Measurements from ENCODE around the gene NOM1. TPM values are rescaled to one million over a fixed set of nuclear protein-coding genes. Genes with fewer than 3 reads are reported as not detected.

NOM1 gene
- total and polyA plus RNA-seq, 9 donors, result 9.4 to 20.1 (median 13.6) TPM

DNA sequence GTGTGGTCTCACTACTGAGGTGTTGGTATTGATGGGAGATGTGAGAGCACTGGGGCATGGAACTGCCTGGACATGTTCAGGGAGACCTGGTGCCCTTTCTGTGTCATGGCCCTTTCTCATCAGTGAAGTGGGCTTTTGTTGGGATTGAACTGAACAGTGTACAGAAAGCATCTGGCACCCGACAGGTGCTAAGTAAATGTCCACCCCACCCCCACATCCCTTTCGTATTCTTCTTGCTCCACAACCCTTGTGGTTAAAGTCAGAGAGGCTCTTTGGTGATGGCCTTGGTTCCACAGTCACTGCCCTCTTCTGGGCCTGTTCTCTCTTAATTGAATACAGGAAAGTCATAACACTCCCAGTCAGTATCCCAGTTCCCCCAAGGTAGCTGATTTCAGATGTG lies 5.4 kb downstream of the NOM1 start:
- H3K4me3 ChIP-seq (ENCODE audit: low read length), result no peak overlapping the region
- WGBS (ENCODE audit: insufficient coverage), result no CpG with 5 or more reads among the region's 2 CpGs
- peaks cover 63% of the 10 kb centered on the region for H3K36me3 ChIP-seq (ENCODE audit: control insufficient read depth, insufficient read depth, low read length)
- H3K4me1 ChIP-seq (ENCODE audit: control insufficient read depth, insufficient read depth, low read length), result peaks cover 14% of the 10 kb centered on the region
- H3K27ac ChIP-seq (ENCODE audit: low read length), result no peak overlapping the region
- H3K9me3 ChIP-seq (replicated peaks; ENCODE audit: control insufficient read depth, low read depth, low read length), result no peaks in the 10 kb centered on the region
- no peaks in the 10 kb centered on the region for H3K27me3 ChIP-seq (ENCODE audit: control insufficient read depth, insufficient read depth, low read length)
- no peak for DNase-seq

DNA sequence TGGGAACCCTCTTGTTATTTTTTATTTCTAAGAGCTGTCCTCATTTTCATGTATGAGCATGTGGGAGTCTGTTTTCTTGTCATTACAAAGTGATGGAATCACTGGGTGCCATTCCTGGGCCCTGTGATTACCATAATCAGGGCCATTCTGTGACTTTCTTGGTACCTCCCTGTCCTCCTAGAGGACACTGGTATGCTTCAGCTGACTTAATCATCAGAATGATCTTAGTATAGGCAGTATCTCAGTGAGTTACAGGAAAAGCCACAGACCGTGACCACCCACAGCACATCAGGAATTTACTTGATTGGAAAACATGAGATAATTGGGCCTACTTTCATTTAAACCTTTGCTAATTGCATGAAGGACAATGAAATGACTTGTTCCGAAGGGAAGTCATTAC lies 7.2 kb downstream of the NOM1 start:
- peaks cover 4% of the 10 kb centered on the region for H3K4me1 ChIP-seq (ENCODE audit: control insufficient read depth, insufficient read depth, low read length)
- WGBS (ENCODE audit: insufficient coverage), result no CpG with 5 or more reads among the region's 2 CpGs
- no peaks in the 10 kb centered on the region for H3K9me3 ChIP-seq (replicated peaks; ENCODE audit: control insufficient read depth, low read depth, low read length)
- no peak for DNase-seq
- peaks cover 76% of the 10 kb centered on the region for H3K36me3 ChIP-seq (ENCODE audit: control insufficient read depth, insufficient read depth, low read length)
- no peak overlapping the region for H3K27ac ChIP-seq (ENCODE audit: low read length)
- no peaks in the 10 kb centered on the region for H3K27me3 ChIP-seq (ENCODE audit: control insufficient read depth, insufficient read depth, low read length)
- H3K4me3 ChIP-seq (ENCODE audit: low read length), result no peak overlapping the region

DNA sequence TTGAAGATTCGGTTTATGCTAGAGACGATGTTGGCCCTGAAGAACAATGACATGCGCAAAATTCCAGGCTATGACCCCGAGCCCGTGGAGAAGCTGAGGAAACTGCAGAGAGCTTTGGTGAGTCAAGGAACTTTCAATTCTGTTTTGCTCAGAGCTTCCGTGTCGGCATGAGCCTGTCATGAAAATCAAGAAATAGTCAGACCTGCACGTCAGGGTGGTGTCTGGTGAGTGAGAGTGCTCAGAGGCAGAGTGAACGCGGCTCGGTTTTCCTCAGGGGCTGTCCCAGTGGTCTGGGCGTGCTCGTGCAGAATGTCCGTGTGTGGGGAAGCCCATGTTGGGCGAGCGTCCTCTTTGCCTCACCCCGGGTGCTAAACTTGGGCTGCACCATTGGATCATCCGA lies 12.6 kb downstream of the NOM1 start:
- H3K27me3 ChIP-seq (ENCODE audit: control insufficient read depth, insufficient read depth, low read length), result no peaks in the 10 kb centered on the region
- H3K4me3 ChIP-seq (ENCODE audit: low read length), result no peak overlapping the region
- H3K4me1 ChIP-seq (ENCODE audit: control insufficient read depth, insufficient read depth, low read length), result no peaks in the 10 kb centered on the region
- H3K27ac ChIP-seq (ENCODE audit: low read length), result no peak overlapping the region
- no peak for DNase-seq
- WGBS (ENCODE audit: insufficient coverage), result 96% methylated on average over 18 of the region's 18 CpGs
- peaks cover 75% of the 10 kb centered on the region for H3K36me3 ChIP-seq (ENCODE audit: control insufficient read depth, insufficient read depth, low read length)
- H3K9me3 ChIP-seq (replicated peaks; ENCODE audit: control insufficient read depth, low read depth, low read length), result no peaks in the 10 kb centered on the region

- Histone ChIP-seq H3K4me3 (ENCODE audit: low read length) (no peak overlapping the region), H3K36me3 (ENCODE audit: control insufficient read depth, insufficient read depth, low read length) (peaks cover 80% of the 10 kb centered on the region), H3K27ac (ENCODE audit: low read length) (no peak overlapping the region), H3K27me3 (ENCODE audit: control insufficient read depth, insufficient read depth, low read length) (no peaks in the 10 kb centered on the region), H3K9me3 (replicated peaks; ENCODE audit: control insufficient read depth, low read depth, low read length) (no peaks in the 10 kb centered on the region), H3K4me1 (ENCODE audit: control insufficient read depth, insufficient read depth, low read length) (no peaks in the 10 kb centered on the region)
- DNase-seq, result no peak
- WGBS (ENCODE audit: insufficient coverage), result 95% methylated on average over 16 of the region's 16 CpGs
Observed at GRCh38 chr7:156962897-156963296, 13.4 kb downstream of the NOM1 start.

GRCh38 chr7:156963472-156963871 lies 14.0 kb downstream of the NOM1 start:
- Histone ChIP-seq H3K27ac (ENCODE audit: low read length) (no peak overlapping the region), H3K27me3 (ENCODE audit: control insufficient read depth, insufficient read depth, low read length) (no peaks in the 10 kb centered on the region), H3K9me3 (replicated peaks; ENCODE audit: control insufficient read depth, low read depth, low read length) (no peaks in the 10 kb centered on the region), H3K4me1 (ENCODE audit: control insufficient read depth, insufficient read depth, low read length) (no peaks in the 10 kb centered on the region), H3K36me3 (ENCODE audit: control insufficient read depth, insufficient read depth, low read length) (peaks cover 76% of the 10 kb centered on the region), H3K4me3 (ENCODE audit: low read length) (no peak overlapping the region)
- WGBS (ENCODE audit: insufficient coverage), result 87% methylated on average over 12 of the region's 12 CpGs
- no peak for DNase-seq

DNA sequence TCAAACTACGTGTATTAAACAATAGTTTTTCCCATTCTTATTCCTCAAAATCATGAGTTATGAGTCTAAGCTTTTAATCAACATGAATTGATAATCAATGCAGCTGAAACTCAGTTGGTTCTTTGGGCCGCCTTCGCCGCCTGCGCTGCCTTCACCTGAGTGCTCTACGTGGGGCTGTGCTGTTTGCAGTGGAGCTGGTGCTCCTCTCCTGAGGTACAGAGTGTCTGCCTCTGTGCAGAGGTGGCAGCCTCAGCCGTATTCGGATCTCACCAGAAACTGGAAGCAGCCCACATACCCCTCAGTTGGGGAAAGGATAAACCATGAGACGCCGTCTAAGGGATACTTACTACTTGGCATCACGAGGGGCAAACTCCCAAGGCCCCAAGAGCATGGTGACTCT lies 15.5 kb downstream of the NOM1 start:
- WGBS (ENCODE audit: insufficient coverage), result 93% methylated on average over 8 of the region's 11 CpGs
- DNase-seq, result no peak
- no peaks in the 10 kb centered on the region for H3K27me3 ChIP-seq (ENCODE audit: control insufficient read depth, insufficient read depth, low read length)
- H3K36me3 ChIP-seq (ENCODE audit: control insufficient read depth, insufficient read depth, low read length), result peaks cover 73% of the 10 kb centered on the region
- no peak overlapping the region for H3K27ac ChIP-seq (ENCODE audit: low read length)
- no peaks in the 10 kb centered on the region for H3K9me3 ChIP-seq (replicated peaks; ENCODE audit: control insufficient read depth, low read depth, low read length)
- H3K4me3 ChIP-seq (ENCODE audit: low read length), result no peak overlapping the region
- H3K4me1 ChIP-seq (ENCODE audit: control insufficient read depth, insufficient read depth, low read length), result no peaks in the 10 kb centered on the region

- Histone ChIP-seq H3K36me3 (ENCODE audit: control insufficient read depth, insufficient read depth, low read length) (peaks cover 62% of the 10 kb centered on the region), H3K27me3 (ENCODE audit: control insufficient read depth, insufficient read depth, low read length) (no peaks in the 10 kb centered on the region), H3K4me1 (ENCODE audit: control insufficient read depth, insufficient read depth, low read length) (no peaks in the 10 kb centered on the region), H3K9me3 (replicated peaks; ENCODE audit: control insufficient read depth, low read depth, low read length) (no peaks in the 10 kb centered on the region), H3K4me3 (ENCODE audit: low read length) (no peak overlapping the region), H3K27ac (ENCODE audit: low read length) (no peak overlapping the region)
- DNase-seq, result no peak
- 86% methylated on average over 5 of the region's 8 CpGs for WGBS (ENCODE audit: insufficient coverage)
Observed at GRCh38 chr7:156966387-156966786, 16.9 kb downstream of the NOM1 start.

DNA sequence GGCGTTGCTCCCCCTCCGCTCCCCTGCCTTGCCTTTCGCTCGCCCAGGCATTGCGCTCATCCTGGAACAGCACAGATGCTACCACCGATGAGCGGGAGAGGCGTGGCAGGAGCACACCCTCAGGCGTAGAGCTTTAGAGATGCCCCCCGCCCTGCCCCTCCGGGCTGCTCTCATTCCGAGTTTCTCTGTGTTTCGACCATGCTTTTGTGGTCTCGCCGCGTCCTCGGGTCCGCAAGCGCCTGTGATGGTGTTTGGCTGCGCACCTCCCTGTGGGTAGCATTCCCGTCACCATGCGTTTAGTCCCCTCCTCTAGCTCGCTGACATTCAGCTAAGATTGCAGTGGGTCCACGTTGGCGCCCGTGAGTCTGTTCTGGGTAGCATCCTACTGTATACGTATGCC lies 18.7 kb downstream of the NOM1 start:
- no peak overlapping the region for H3K4me3 ChIP-seq (ENCODE audit: low read length)
- no peaks in the 10 kb centered on the region for H3K4me1 ChIP-seq (ENCODE audit: control insufficient read depth, insufficient read depth, low read length)
- H3K36me3 ChIP-seq (ENCODE audit: control insufficient read depth, insufficient read depth, low read length), result peaks cover 56% of the 10 kb centered on the region
- DNase-seq, result no peak
- H3K9me3 ChIP-seq (replicated peaks; ENCODE audit: control insufficient read depth, low read depth, low read length), result no peaks in the 10 kb centered on the region
- 94% methylated on average over 20 of the region's 27 CpGs for WGBS (ENCODE audit: insufficient coverage)
- H3K27me3 ChIP-seq (ENCODE audit: control insufficient read depth, insufficient read depth, low read length), result no peaks in the 10 kb centered on the region
- H3K27ac ChIP-seq (ENCODE audit: low read length), result no peak overlapping the region

DNA sequence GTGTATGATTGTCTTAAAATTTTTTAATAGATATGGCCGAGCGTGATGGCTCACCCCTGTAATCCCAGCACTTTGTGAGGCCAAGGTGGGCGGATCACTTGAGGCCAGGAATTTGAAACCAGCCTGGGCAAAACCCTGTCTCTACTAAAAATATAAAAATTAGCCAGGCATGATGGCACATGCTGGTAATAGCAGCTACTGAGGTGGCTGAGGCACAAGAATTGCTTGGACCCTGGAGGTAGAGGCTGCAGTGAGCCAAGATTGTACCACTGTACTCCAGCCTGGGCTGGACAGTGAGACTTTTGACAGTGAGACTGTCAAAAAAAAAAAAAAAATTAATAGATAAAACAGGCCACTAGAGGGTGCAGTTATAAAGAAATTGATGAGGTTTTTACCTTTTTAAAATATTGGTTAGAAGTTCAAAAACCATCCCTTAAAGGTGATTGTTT lies 20.5 kb downstream of the NOM1 start:
- no peak overlapping the region for H3K4me3 ChIP-seq (ENCODE audit: low read length)

DNA sequence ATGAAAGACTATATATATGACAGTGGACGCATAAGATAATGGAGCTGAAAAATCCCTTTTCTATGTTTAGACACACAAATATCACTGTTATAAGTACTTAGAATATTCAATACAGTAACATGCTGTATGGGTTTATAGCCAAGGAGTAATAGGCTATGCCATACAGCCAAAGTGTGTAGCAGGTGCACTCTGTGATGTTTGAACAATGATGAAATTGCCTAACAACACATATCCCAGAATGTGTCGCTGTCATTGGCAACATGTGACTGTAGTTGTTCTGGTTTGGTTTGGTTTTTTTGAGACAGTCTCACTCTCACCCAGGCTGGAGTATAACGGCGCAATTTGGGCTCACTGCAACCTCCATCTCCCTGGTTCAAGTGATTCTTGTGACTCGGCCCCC lies 26.1 kb downstream of the NOM1 start:
- no peak for DNase-seq
- no peak overlapping the region for H3K27ac ChIP-seq (ENCODE audit: low read length)
- peaks cover 10% of the 10 kb centered on the region for H3K36me3 ChIP-seq (ENCODE audit: control insufficient read depth, insufficient read depth, low read length)
- no peak overlapping the region for H3K4me3 ChIP-seq (ENCODE audit: low read length)
- no peaks in the 10 kb centered on the region for H3K4me1 ChIP-seq (ENCODE audit: control insufficient read depth, insufficient read depth, low read length)
- H3K9me3 ChIP-seq (replicated peaks; ENCODE audit: control insufficient read depth, low read depth, low read length), result peaks cover 10% of the 10 kb centered on the region
- WGBS (ENCODE audit: insufficient coverage), result no CpG with 5 or more reads among the region's 5 CpGs
- H3K27me3 ChIP-seq (ENCODE audit: control insufficient read depth, insufficient read depth, low read length), result no peaks in the 10 kb centered on the region

More for the DNA sequence above, 20.5 kb downstream of the NOM1 start:
- no peaks in the 10 kb centered on the region for H3K9me3 ChIP-seq (replicated peaks; ENCODE audit: control insufficient read depth, low read depth, low read length)
- H3K27ac ChIP-seq (ENCODE audit: low read length), result no peak overlapping the region
- H3K27me3 ChIP-seq (ENCODE audit: control insufficient read depth, insufficient read depth, low read length), result no peaks in the 10 kb centered on the region
- DNase-seq, result peak; percentile 14
- no peaks in the 10 kb centered on the region for H3K4me1 ChIP-seq (ENCODE audit: control insufficient read depth, insufficient read depth, low read length)
- WGBS (ENCODE audit: insufficient coverage), result 76% methylated on average over 3 of the region's 3 CpGs
- H3K36me3 ChIP-seq (ENCODE audit: control insufficient read depth, insufficient read depth, low read length), result peaks cover 42% of the 10 kb centered on the region

DNA sequence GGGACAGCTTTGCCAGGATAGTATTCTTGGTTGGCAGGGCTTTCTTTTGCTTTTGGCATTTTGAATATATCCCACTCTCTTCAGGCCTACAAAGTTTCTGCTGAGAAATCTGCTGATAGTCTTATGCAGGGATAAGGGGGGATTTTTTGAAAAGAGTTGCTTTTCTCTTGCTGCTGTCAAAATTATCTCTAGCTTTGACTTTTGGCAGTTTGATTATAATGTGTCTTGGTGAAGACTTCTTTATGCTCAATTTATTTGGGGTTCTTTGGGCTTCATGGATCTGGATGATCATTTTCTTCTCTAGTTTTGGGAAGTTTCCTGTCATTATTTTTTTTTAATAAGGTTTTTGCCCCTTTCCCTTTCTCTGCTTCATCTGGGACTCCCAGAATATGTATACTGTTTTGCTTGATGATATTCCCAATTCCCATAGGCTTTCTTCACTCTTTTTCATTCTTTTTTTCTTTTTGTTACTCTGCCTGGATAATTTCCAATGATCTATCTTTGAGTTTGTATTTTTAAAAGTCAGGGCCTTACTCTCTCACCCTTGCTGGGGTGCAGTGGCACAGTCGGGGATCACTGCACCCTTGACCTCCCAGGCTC lies 29.6 kb downstream of the NOM1 start:
- Histone ChIP-seq H3K27me3 (ENCODE audit: control insufficient read depth, insufficient read depth, low read length) (no peaks in the 10 kb centered on the region), H3K9me3 (replicated peaks; ENCODE audit: control insufficient read depth, low read depth, low read length) (peaks cover 10% of the 10 kb centered on the region), H3K36me3 (ENCODE audit: control insufficient read depth, insufficient read depth, low read length) (no peaks in the 10 kb centered on the region), H3K27ac (ENCODE audit: low read length) (no peak overlapping the region), H3K4me1 (ENCODE audit: control insufficient read depth, insufficient read depth, low read length) (no peaks in the 10 kb centered on the region), H3K4me3 (ENCODE audit: low read length) (no peak overlapping the region)
- no peak for DNase-seq
- no CpG with 5 or more reads among the region's 1 CpG for WGBS (ENCODE audit: insufficient coverage)

Measured in muscle of leg (tissue), 11 donors.